HepG2 (cell line): ENCODE data around the gene LAMA5. TPM values are rescaled to one million over a fixed set of nuclear protein-coding genes. Genes with fewer than 3 reads are reported as not detected.

Experiments
- AGO1 ChIP-seq: fragments of 200-400 bp; formaldehyde crosslinking; IDR thresholded peaks from 2 replicates; pipeline ENCODE4 v1.6.1; 2017; ENCODE audit warnings: mild to moderate bottlenecking, low read depth, low read length, moderate library complexity; ENCODE audit not compliant: poor library complexity, severe bottlenecking
- GTF3A ChIP-seq: sonication (generic); formaldehyde crosslinking; conservative IDR thresholded peaks from 2 replicates; pipeline ENCODE4 v1.4.0; 2020; ENCODE audit warnings: mild to moderate bottlenecking, missing genetic modification reagents
- HOXD1 ChIP-seq: sonication (generic); formaldehyde crosslinking; IDR thresholded peaks from 2 replicates; pipeline ENCODE4 v1.5.0; 2020; ENCODE audit warnings: missing genetic modification reagents
- KLF16 ChIP-seq, 2 experiments: sonication (generic) in 1 of 2; formaldehyde crosslinking in 1 of 2; IDR thresholded peaks; 2 replicates each; pipeline versions ENCODE4 v1.6.1 to v1.8.0; 2016 to 2023; ENCODE audit warnings: missing genetic modification reagents in 2 of 2, missing compliant biosample characterization in 1 of 2
- MED8 ChIP-seq: sonication (generic); formaldehyde crosslinking; IDR thresholded peaks from 2 replicates; pipeline ENCODE4 v1.8.1; 2023; ENCODE audit warnings: mild to moderate bottlenecking, missing genetic modification reagents; ENCODE audit not compliant: insufficient replicate concordance
- MZF1 ChIP-seq: sonication (generic); formaldehyde crosslinking; IDR thresholded peaks from 2 replicates; pipeline ENCODE4 v1.8.1; 2023; ENCODE audit warnings: mild to moderate bottlenecking, missing genetic modification reagents, borderline replicate concordance
- PAF1 ChIP-seq: IDR thresholded peaks from 2 replicates; pipeline ENCODE4 v1.6.1; 2016; ENCODE audit warnings: missing genetic modification reagents, missing compliant biosample characterization
- PTBP1 ChIP-seq: fragments of 200-400 bp; formaldehyde crosslinking; IDR thresholded peaks from 2 replicates; pipeline ENCODE4 v1.6.1; 2018; ENCODE audit warnings: low read length, low read depth; ENCODE audit not compliant: poor library complexity, severe bottlenecking
- RXRA ChIP-seq: sonication (generic); formaldehyde crosslinking; IDR thresholded peaks from 2 replicates; pipeline ENCODE4 v1.5.1; 2020; ENCODE audit warnings: missing genetic modification reagents
- RXRB ChIP-seq: IDR thresholded peaks from 2 replicates; pipeline ENCODE4 v1.6.1; 2016; ENCODE audit warnings: borderline replicate concordance, missing genetic modification reagents, missing compliant biosample characterization
- SNRNP70 ChIP-seq: fragments of 200-400 bp; formaldehyde crosslinking; IDR thresholded peaks from 2 replicates; pipeline ENCODE4 v1.6.1; 2017; ENCODE audit warnings: mild to moderate bottlenecking, low read depth, low read length, moderate library complexity
- TAF15 ChIP-seq: fragments of 200-400 bp; formaldehyde crosslinking; IDR thresholded peaks from one replicate; pipeline ENCODE4 v1.6.1; 2018; ENCODE audit warnings: mild to moderate bottlenecking, low read depth, low read length; ENCODE audit not compliant: poor library complexity, severe bottlenecking
- ZBTB1 ChIP-seq: sonication (generic); formaldehyde crosslinking; IDR thresholded peaks from 2 replicates; pipeline ENCODE4 v1.4.0; 2020; ENCODE audit warnings: missing genetic modification reagents, borderline replicate concordance
- ZBTB33 ChIP-seq: sonication (generic); formaldehyde crosslinking; IDR thresholded peaks from 2 replicates; pipeline ENCODE4 v1.4.0; 2020; ENCODE audit warnings: missing genetic modification reagents
- ZC3H4 ChIP-seq: sonication (generic); formaldehyde crosslinking; IDR thresholded peaks from 2 replicates; pipeline ENCODE4 v1.4.0; 2020; ENCODE audit warnings: missing genetic modification reagents, borderline replicate concordance
- ZNF367 ChIP-seq: sonication (generic); formaldehyde crosslinking; IDR thresholded peaks from 2 replicates; pipeline ENCODE4 v1.4.0; 2020; ENCODE audit warnings: missing genetic modification reagents, borderline replicate concordance
- ZNF619 ChIP-seq: sonication (generic); formaldehyde crosslinking; IDR thresholded peaks from 2 replicates; pipeline ENCODE4 v1.4.0; 2020; ENCODE audit warnings: mild to moderate bottlenecking, missing genetic modification reagents
- ZNF740 ChIP-seq: sonication (generic); formaldehyde crosslinking; IDR thresholded peaks from 2 replicates; pipeline ENCODE4 v1.4.0; 2020; ENCODE audit warnings: missing genetic modification reagents
- ZNF749 ChIP-seq: sonication (generic); formaldehyde crosslinking; IDR thresholded peaks from 2 replicates; pipeline ENCODE4 v1.8.0; 2022; ENCODE audit warnings: mild to moderate bottlenecking, missing genetic modification reagents, moderate library complexity, borderline replicate concordance
- ZNF841 ChIP-seq: sonication (generic); formaldehyde crosslinking; IDR thresholded peaks from 2 replicates; pipeline ENCODE4 v1.8.1; 2023; ENCODE audit warnings: missing genetic modification reagents, borderline replicate concordance
- ZNF879 ChIP-seq: sonication (generic); formaldehyde crosslinking; IDR thresholded peaks from 2 replicates; pipeline ENCODE4 v1.8.1; 2023; ENCODE audit warnings: missing genetic modification reagents
- ZZZ3 ChIP-seq: sonication (generic); formaldehyde crosslinking; IDR thresholded peaks from 2 replicates; pipeline ENCODE4 v1.4.0; 2020; ENCODE audit warnings: missing genetic modification reagents, mild to moderate bottlenecking, borderline replicate concordance
- polyA plus RNA-seq, 8 experiments: library from polyadenylated mRNA; depleted of rRNA in 3 of 8; stranded (reverse) in 7 of 8; unstranded in 1 of 8; fragments of >200 nt; fragmentation: Illumina TruSeq in 4 of 8; extraction: Trizol in 4 of 8; gene quantifications; 2 replicates each; pipeline versions ENCODE4 v1.2.1 to v1.2.3, GENCODE V29; 2011 to 2016; ENCODE audit warnings: low read depth in 4 of 8, missing spikeins in 1 of 8, mixed read lengths in 1 of 8; ENCODE audit not compliant: insufficient read depth in 1 of 8
- total RNA-seq, 5 experiments: library from RNA; depleted of rRNA; stranded (reverse); fragments of >200 nt; fragmentation: Illumina TruSeq; extraction: Trizol; gene quantifications; 2 replicates each; pipeline ENCODE4 v1.2.3, GENCODE V29; 2016; ENCODE audit warnings: low read depth in 1 of 5
- TF ChIP-seq, protein P1 (sequence below): sonication (generic); formaldehyde crosslinking; IDR thresholded peaks from 2 replicates; pipeline ENCODE4 v1.4.0; 2020; ENCODE audit warnings: missing genetic modification reagents
- TF ChIP-seq, protein P2 (sequence below): sonication (generic); formaldehyde crosslinking; IDR thresholded peaks from 2 replicates; pipeline ENCODE4 v1.8.1; 2022; ENCODE audit warnings: low read depth, mild to moderate bottlenecking, missing genetic modification reagents

The LAMA5 gene
- total and polyA plus RNA-seq, 2 of the 13 experiments (the other 11 are each of a cell fraction or from before 2014, with no cell fraction given) = 21.0 to 44.7 TPM

DNA sequence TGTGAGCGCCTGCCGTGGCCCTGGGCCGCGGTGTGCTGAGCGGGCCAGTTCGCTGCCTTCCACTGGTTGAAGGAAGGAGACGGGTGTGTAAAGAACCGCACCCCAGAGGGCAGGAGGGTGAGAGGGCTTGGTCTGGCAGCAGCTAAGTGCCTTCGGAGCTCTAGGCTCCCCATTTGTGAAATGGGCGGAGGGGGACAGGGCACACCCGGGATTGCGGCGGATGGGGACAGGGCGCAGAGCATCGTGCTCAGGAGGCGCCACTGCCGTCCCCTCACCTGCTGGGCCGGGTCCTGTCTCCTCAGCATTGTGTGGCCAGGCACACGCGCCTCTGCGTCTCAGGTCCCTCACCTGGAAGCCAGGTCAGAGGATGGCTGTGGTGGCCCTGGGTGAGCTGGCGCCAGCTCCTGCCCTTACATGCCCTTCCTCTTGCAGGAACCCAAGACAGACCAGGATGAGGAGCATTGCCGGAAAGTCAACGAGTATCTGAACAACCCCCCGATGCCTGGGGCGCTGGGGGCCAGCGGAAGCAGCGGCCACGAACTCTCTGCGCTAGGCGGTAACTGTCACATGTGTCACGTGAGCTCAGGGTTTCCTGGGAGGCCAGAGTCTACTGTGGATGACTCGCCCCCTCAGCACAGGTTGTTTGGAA lies 61.2 kb downstream of the LAMA5 start (continued):
- TF ChIP-seq PTBP1 (peak; percentile 32), RXRA (CRISPR knock-in tag) (peak; percentile 18; the same call in 1 of the 2 replicates), ZBTB1 (CRISPR knock-in tag) (no peak), MED8 (peak; percentile 41), ZNF367 (CRISPR knock-in tag) (no peak), TAF15 (no peak), HOXD1 (CRISPR knock-in tag) (no peak), ZZZ3 (CRISPR knock-in tag) (no peak), ZNF740 (CRISPR knock-in tag) (no peak), ZNF619 (CRISPR knock-in tag) (no peak), ZBTB33 (peak; percentile 98), AGO1 (peak; percentile 37), SNRNP70 (no peak), MZF1 (no peak), ZC3H4 (no peak), ZNF841 (no peak), PAF1 (no peak), GTF3A (CRISPR knock-in tag) (no peak), KLF16 (CRISPR knock-in tag; IDR thresholded peaks at IDR 0.05) (no peak), ZNF749 (CRISPR knock-in tag) (0 out of 2 replicates have a peak, but pooled peaks have one; percentile 45), RXRB (no peak), ZNF879 (no peak)
- TF ChIP-seq, protein P1, sequence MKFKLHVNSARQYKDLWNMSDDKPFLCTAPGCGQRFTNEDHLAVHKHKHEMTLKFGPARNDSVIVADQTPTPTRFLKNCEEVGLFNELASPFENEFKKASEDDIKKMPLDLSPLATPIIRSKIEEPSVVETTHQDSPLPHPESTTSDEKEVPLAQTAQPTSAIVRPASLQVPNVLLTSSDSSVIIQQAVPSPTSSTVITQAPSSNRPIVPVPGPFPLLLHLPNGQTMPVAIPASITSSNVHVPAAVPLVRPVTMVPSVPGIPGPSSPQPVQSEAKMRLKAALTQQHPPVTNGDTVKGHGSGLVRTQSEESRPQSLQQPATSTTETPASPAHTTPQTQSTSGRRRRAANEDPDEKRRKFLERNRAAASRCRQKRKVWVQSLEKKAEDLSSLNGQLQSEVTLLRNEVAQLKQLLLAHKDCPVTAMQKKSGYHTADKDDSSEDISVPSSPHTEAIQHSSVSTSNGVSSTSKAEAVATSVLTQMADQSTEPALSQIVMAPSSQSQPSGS (CRISPR knock-in tag) = no peak
- TF ChIP-seq, protein P2, sequence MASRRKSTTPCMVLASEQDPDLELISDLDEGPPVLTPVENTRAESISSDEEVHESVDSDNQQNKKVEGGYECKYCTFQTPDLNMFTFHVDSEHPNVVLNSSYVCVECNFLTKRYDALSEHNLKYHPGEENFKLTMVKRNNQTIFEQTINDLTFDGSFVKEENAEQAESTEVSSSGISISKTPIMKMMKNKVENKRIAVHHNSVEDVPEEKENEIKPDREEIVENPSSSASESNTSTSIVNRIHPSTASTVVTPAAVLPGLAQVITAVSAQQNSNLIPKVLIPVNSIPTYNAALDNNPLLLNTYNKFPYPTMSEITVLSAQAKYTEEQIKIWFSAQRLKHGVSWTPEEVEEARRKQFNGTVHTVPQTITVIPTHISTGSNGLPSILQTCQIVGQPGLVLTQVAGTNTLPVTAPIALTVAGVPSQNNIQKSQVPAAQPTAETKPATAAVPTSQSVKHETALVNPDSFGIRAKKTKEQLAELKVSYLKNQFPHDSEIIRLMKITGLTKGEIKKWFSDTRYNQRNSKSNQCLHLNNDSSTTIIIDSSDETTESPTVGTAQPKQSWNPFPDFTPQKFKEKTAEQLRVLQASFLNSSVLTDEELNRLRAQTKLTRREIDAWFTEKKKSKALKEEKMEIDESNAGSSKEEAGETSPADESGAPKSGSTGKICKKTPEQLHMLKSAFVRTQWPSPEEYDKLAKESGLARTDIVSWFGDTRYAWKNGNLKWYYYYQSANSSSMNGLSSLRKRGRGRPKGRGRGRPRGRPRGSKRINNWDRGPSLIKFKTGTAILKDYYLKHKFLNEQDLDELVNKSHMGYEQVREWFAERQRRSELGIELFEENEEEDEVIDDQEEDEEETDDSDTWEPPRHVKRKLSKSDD (CRISPR knock-in tag) = peak; percentile 52; the same call in 1 of the 2 replicates
